Purkinje cell (primary cell): ENCODE data around the gene QARS1. TPM values are rescaled to one million over a fixed set of nuclear protein-coding genes. Genes with fewer than 3 reads are reported as not detected.

ENCODE experiments used
- polyA plus RNA-seq: library from polyadenylated mRNA; unstranded; fragments of >200 nt; fragmentation: Nextera tagmentation; gene quantifications from 2 replicates; pipeline ENCODE4 v1.2.1, GENCODE V29; 2014

The QARS1 gene
- 58.5 and 59.6 TPM in 2 replicates for polyA plus RNA-seq

DNA sequence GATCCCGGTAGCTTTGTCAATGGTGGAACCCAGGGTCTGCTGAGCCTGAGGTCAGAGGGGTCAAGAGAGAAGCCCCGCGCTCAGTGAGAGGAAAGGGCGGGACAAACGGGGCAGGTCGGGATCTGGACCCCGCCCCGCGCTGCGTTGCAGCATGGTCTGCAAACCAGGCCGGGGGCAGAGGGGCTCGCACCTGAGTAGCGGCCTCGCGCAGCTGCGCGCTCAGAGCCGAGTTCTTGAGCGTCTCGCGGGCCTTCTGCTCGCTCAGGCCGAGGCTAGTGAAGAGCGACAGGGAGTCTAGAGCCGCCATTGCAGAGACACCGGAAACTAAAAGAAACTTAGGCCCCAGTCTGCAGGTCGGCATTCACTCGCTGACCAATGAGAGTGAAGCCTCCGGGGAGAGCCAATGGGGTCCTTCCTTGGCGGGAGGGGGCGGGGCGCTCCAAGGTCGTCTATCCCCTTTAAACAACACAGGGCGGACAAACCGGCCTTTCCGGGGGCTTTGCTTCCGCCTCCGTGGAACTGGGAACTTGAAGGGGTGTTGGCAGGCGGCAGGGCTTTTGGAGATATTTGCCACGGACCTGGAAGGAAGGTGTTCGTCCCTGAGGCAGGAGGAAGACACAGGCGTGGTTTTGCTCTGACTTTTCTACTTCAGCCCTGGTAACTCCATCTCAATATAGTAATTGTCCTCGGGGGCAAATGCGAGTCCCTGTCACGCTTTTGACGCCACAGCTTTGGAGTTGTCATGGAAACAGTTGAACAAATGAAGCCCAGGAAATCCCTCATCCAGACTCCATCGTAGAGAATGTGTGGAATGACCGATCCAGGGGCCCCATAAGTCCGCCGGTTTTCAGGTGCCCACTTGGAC lies at the start of gene QARS1:
TSS of gene QARS1 (minus strand) at position 331 of the 865 bp plus-strand sequence. CDS start at position 307, 24 bp downstream.

DNA sequence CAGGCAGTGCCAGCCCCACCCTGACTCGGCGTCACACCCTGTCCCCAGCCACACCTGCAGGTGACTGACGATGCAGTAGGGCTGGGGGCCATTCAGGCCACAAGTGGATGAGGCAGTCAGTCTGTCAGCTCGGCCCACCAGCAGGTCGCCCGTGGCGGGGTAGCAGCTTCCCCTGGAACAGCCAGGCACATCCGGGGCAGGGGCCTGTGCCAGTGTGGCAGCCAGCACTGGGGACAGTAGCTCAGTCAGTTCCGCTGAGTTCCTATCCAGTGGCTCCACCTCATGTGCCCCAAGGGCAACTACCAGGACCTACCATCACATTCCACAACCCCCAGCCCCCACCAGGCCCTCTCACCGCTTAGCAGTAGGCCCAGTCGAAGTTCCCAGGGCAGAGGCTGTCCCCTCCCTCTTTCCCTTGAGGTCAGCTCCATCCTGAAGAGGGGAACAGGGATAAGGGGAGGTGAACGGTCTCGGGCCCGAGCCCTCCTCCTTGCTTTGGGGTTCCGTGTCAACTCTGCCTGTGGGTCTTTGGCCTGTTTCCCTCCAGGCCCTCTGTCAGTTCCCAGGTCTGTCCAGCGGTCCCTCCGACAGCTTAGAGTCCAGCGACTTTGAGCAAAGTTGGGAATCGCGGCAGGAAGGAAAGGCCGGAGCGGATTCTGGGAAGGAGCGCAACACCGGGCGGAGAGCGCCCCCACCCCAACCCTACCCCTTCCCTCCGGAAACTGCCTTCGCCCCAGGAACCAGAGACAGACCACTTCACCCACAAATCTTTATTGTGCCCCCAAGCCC lies 28.1 kb upstream of the QARS1 start, which contains the start of gene LAMB2:
TSS of gene LAMB2 (minus strand) at position 614 of the 789 bp plus-strand sequence. CDS start at position 431, 183 bp downstream.

GRCh38 chr3:49120438-49121131 lies 16.0 kb upstream of the QARS1 start, which contains the start of gene USP19:
Gene USP19, minus strand, starts transcription at chr3:49120823. Its CDS starts 1,678 bp downstream, at chr3:49119145.

DNA sequence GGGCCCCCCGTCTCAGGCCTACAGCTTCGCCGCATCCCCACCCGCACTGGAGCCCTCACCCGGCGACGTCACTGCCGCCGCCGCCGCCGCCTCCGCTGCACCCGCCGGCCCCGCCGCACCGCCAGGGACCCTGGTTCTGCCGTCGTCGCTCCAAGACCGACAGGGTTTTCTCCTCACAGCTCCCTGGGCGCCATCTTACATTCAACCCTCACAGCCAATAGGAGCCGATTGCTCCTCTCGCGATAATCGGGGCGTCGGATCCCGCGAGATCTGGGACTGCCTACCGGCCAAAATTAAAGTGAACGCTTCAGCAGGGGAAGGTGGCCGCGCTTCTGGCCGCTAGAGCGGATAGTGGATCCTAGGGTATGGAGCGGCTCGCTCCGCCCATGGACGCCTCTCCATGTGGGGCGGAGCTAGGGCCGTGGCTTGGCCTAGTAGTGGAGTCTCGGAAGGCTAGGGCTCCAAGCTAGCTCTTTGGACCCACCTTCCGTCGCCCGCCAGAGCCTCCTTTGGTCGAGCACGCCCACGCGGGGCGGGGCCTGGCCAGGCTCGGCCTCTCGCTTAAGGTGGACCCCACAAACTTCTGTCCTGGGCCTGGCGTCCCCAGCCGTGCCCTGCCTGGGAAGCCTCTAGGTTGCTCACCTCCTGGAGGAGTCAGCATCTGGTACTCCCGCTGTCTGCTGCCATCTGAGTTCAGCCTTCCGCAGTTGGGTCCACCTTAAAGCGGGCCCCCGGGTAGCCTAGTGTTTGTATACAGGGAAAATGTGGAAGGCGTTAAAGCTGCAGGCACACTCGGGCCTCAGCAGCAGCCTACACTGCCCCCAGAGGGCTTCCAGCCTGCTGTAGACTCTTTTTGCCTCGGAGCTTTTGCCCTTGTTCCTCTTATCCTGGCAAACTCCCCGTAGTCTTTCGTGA lies 10.4 kb downstream of the QARS1 start, which contains the start of gene QRICH1:
TSS of gene QRICH1 (minus strand) at position 219 of the 915 bp plus-strand sequence. CDS start 17,054 bp downstream, outside the sequence.

Other genes with a start within 250 kb of the QARS1 start
- 3.5 and 6.6 TPM in 2 replicates for gene SLC25A20, start 205.9 kb downstream of the QARS1 start, polyA plus RNA-seq
- gene ARIH2, start 185.9 kb downstream of the QARS1 start, polyA plus RNA-seq = 9.2 and 11.0 TPM in 2 replicates
- 91.4 and 105 TPM in 2 replicates for gene P4HTM, start 114.5 kb downstream of the QARS1 start, polyA plus RNA-seq
- gene WDR6, start 97.4 kb downstream of the QARS1 start, polyA plus RNA-seq = 4.4 and 6.2 TPM in 2 replicates
- gene DALRD3, start 86.2 kb downstream of the QARS1 start, polyA plus RNA-seq = 12.5 and 13.3 TPM in 2 replicates
- gene NDUFAF3, start 82.6 kb downstream of the QARS1 start, polyA plus RNA-seq = 158 and 201 TPM in 2 replicates
- gene IMPDH2, start 75.4 kb downstream of the QARS1 start, polyA plus RNA-seq = 45.7 and 59.5 TPM in 2 replicates
- 23.9 and 36.7 TPM in 2 replicates for gene QRICH1, start 10.7 kb downstream of the QARS1 start, polyA plus RNA-seq
- gene USP19, start 16.1 kb upstream of the QARS1 start, polyA plus RNA-seq = 2.1 and 3.5 TPM in 2 replicates
- gene LAMB2, start 28.3 kb upstream of the QARS1 start, polyA plus RNA-seq = 12.6 and 20.2 TPM in 2 replicates
- gene CCDC71, start 61.6 kb upstream of the QARS1 start, polyA plus RNA-seq = 0.71 TPM in 1 of 2 replicates, not detected in the other
- gene KLHDC8B, start 66.8 kb upstream of the QARS1 start, polyA plus RNA-seq = 3.0 TPM in 1 of 2 replicates, not detected in the other
- 6.3 and 6.5 TPM in 2 replicates for gene C3orf62, start 172.5 kb upstream of the QARS1 start, polyA plus RNA-seq
- 26.0 and 28.0 TPM in 2 replicates for gene USP4, start 235.3 kb upstream of the QARS1 start, polyA plus RNA-seq